ENCODE results near the gene DIRAS1. TPM values are rescaled to one million over a fixed set of nuclear protein-coding genes. Genes with fewer than 3 reads are reported as not detected.

Gene DIRAS1
- total and polyA plus RNA-seq, 2 donors = 0.05 to 0.27 TPM

DNA sequence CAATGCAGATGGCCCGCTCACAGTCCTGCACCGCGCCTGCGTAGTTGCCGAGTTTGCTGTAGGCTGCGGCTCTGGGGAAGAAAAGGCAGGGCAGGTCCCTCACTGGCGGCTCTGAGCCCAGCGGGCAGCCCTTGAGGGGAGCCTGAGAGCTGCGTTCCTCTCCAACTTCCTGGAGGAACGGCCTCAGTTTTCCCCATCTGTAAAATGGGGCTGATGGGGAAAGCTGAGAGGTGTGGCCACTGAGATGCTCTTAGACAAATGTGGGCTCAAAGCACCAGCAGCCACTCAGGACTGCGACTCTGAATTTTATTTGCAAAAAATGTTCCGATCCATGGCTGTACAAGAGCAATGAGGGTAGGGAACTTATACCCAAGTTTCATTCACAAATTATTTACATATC, 42.5 kb upstream of the DIRAS1 start:
- WGBS = 97% methylated on average over 12 of the region's 12 CpGs
- Histone ChIP-seq H3K4me1 (ENCODE audit: control insufficient read depth in 2 of 2, insufficient read depth in 2 of 2, low read length in 2 of 2) (peaks cover 0 to 3% of the 10 kb centered on the region in 2 donors), H3K27ac (ENCODE audit: low read depth in 1 of 2, low read length in 1 of 2) (no peak overlapping the region), H3K27me3 (ENCODE audit: control insufficient read depth in 2 of 2, insufficient read depth in 1 of 2, low read length in 1 of 2) (no peaks in the 10 kb centered on the region), H3K4me3 (ENCODE audit: low read length in 2 of 2) (no peak overlapping the region), H3K9me3 (ENCODE audit: control insufficient read depth in 2 of 2, insufficient read depth in 1 of 2, low read length in 1 of 2) (peaks cover 0 to 5% of the 10 kb centered on the region in 2 donors), H3K36me3 (ENCODE audit: control insufficient read depth in 2 of 2, insufficient read depth in 2 of 2, low read length in 1 of 2) (peaks cover 89 to 90% of the 10 kb centered on the region in 2 donors)
- no peak for DNase-seq (ENCODE audit: low read depth in 6 of 9, low spot score in 9 of 9)

DNA sequence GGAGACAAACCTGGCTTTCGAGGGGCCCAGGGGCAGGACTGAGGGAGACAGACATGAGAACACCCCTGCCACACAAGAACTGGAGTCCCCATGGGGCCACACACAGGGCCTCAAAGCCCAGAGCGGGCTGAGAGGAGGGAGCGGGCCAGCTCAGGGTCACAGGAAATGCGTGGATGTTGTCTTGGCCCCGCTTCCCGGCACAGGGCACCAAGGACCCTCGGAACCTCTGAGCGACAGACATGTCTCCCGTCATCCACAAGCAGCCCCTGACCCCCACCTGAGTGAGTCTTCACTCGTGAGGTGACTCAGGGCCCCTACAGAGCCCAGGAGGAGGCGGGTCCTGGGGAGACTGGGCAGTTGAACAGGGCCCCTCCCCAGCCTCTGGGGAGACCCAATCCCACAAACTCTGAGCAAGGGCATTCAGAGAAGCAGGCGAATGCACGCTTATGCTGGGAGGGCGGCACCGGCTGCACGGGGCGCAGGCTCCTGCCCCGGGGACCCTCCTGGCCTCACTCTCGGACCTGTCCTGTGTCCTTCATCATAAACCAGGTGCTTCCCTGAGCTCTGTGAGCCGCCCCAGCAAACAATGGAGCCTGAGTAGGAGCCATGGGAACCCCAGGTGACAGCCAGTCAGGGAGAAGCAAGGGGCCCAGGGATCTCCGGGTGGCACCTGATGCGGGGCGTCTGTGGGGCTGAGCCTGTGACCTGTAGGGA, 41.8 kb upstream of the DIRAS1 start:
- Histone ChIP-seq H3K27ac (ENCODE audit: low read depth in 1 of 2, low read length in 1 of 2) (no peak overlapping the region), H3K27me3 (ENCODE audit: control insufficient read depth in 2 of 2, insufficient read depth in 1 of 2, low read length in 1 of 2) (no peaks in the 10 kb centered on the region), H3K4me3 (ENCODE audit: low read length in 2 of 2) (no peak overlapping the region), H3K4me1 (ENCODE audit: control insufficient read depth in 2 of 2, insufficient read depth in 2 of 2, low read length in 2 of 2) (peaks cover 0 to 3% of the 10 kb centered on the region in 2 donors), H3K36me3 (ENCODE audit: control insufficient read depth in 2 of 2, insufficient read depth in 2 of 2, low read length in 1 of 2) (peaks cover 86 to 87% of the 10 kb centered on the region in 2 donors), H3K9me3 (ENCODE audit: control insufficient read depth in 2 of 2, insufficient read depth in 1 of 2, low read length in 1 of 2) (peaks cover 0 to 5% of the 10 kb centered on the region in 2 donors)
- 97% methylated on average over 23 of the region's 23 CpGs for WGBS
- DNase-seq (ENCODE audit: low read depth in 6 of 9, low spot score in 9 of 9) = no peak

DNA sequence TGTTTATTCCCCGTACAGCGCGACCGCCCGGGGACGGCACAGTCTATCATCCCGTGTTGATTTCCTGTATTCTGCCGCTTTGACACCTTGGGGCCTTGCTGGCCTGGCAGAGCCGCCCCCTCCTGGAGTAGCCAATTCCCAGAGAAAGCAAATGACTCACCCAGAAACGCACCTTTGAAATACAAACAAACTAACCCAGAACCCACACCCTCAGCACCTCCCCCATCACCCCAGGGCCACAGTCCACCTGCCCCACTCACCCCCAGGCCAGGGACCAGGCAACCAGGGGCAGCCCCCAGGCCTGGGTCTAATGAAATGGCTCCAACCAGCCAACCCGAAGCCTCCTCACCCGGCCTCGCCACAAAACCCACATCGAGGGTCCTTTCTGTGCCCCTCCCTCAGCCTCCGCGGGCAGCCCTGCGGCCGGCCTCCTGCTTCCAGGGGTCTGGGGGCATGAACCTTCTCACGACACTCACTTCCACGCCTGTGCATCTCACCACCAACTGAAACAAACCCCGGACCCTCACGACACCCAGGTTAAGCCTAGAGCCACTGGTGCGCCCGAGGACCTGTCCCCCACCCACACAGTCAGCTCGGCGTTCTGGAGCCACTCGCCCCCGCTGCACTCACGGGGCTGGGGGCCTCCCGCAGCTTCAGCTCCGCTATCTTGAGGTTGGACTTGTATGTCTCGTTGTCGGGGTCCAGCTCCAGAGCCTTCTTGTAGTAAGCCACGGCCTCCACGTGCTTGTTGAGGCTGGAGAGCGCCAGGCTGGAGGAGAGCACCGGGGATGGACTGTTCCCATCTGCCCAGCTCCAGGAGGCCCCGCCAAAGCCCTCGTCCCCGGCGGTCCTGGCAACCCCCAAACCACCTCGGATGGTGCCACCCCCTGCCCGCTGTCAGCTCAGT, 41.0 kb upstream of the DIRAS1 start:
- Histone ChIP-seq H3K9me3 (ENCODE audit: control insufficient read depth in 2 of 2, insufficient read depth in 1 of 2, low read length in 1 of 2) (peaks cover 0 to 5% of the 10 kb centered on the region in 2 donors), H3K27ac (ENCODE audit: low read depth in 1 of 2, low read length in 1 of 2) (no peak overlapping the region), H3K36me3 (ENCODE audit: control insufficient read depth in 2 of 2, insufficient read depth in 2 of 2, low read length in 1 of 2) (peaks cover 86 to 87% of the 10 kb centered on the region in 2 donors), H3K4me3 (ENCODE audit: low read length in 2 of 2) (no peak overlapping the region), H3K4me1 (ENCODE audit: control insufficient read depth in 2 of 2, insufficient read depth in 2 of 2, low read length in 2 of 2) (peaks cover 0 to 3% of the 10 kb centered on the region in 2 donors), H3K27me3 (ENCODE audit: control insufficient read depth in 2 of 2, insufficient read depth in 1 of 2, low read length in 1 of 2) (no peaks in the 10 kb centered on the region)
- DNase-seq (ENCODE audit: low read depth in 6 of 9, low spot score in 9 of 9) = no peak
- 98% methylated on average over 43 of the region's 43 CpGs for WGBS

DNA sequence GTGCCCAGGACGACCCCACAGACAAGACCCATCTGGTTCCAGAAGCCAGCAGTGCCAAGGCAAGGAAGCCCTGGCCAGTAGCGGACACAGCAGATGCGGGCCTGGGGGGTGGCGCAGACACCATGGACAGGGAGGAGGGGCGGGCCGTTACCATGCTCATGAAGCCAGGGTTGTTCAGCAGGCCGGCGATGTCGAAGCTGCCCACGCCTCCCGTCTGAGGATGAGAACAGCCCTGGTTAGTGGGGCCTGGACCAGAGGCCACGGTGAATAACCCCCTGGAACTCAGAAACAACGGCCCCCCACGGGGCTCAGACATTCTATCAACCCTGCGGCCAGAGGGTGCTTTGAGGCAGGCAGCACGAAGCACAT, 40.1 kb upstream of the DIRAS1 start:
- H3K36me3 ChIP-seq (ENCODE audit: control insufficient read depth in 2 of 2, insufficient read depth in 2 of 2, low read length in 1 of 2) = peaks cover 87% of the 10 kb centered on the region in 2 donors
- H3K9me3 ChIP-seq (ENCODE audit: control insufficient read depth in 2 of 2, insufficient read depth in 1 of 2, low read length in 1 of 2) = peaks cover 0 to 5% of the 10 kb centered on the region in 2 donors
- H3K4me3 ChIP-seq (ENCODE audit: low read length in 2 of 2) = no peak overlapping the region
- DNase-seq (ENCODE audit: low read depth in 6 of 9, low spot score in 9 of 9) = no peak
- 98% methylated on average over 16 of the region's 16 CpGs for WGBS
- H3K27ac ChIP-seq (ENCODE audit: low read depth in 1 of 2, low read length in 1 of 2) = no peak overlapping the region
- no peaks in the 10 kb centered on the region for H3K27me3 ChIP-seq (ENCODE audit: control insufficient read depth in 2 of 2, insufficient read depth in 1 of 2, low read length in 1 of 2)
- H3K4me1 ChIP-seq (ENCODE audit: control insufficient read depth in 2 of 2, insufficient read depth in 2 of 2, low read length in 2 of 2) = peaks cover 0 to 3% of the 10 kb centered on the region in 2 donors

DNA sequence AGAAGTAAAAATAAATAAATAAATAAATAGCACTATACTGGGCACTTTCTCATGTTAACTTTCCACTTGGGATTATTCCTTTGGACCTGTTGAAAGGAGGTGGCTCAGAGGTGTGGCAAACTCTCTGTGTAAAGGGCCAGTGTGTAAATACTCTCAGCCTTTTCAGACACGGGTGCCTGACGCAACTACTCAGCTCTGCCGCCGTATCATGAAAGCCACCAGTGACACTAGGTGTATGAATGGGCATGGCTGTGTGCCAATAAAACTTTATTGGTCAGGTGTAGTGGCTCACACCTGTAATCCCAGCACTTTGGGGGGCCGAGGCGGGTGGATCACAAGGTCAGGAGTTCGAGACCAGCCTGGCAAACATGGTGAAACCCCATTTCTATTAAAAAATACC, 38.8 kb upstream of the DIRAS1 start:
- no peak for DNase-seq (ENCODE audit: low read depth in 6 of 9, low spot score in 9 of 9)
- Histone ChIP-seq H3K4me3 (ENCODE audit: low read length in 2 of 2) (no peak overlapping the region), H3K27ac (ENCODE audit: low read depth in 1 of 2, low read length in 1 of 2) (no peak overlapping the region), H3K9me3 (ENCODE audit: control insufficient read depth in 2 of 2, insufficient read depth in 1 of 2, low read length in 1 of 2) (peaks cover 0 to 5% of the 10 kb centered on the region in 2 donors), H3K27me3 (ENCODE audit: control insufficient read depth in 2 of 2, insufficient read depth in 1 of 2, low read length in 1 of 2) (no peaks in the 10 kb centered on the region), H3K36me3 (ENCODE audit: control insufficient read depth in 2 of 2, insufficient read depth in 2 of 2, low read length in 1 of 2) (peaks cover 87 to 88% of the 10 kb centered on the region in 2 donors), H3K4me1 (ENCODE audit: control insufficient read depth in 2 of 2, insufficient read depth in 2 of 2, low read length in 2 of 2) (peaks cover 0 to 3% of the 10 kb centered on the region in 2 donors)
- WGBS = 98% methylated on average over 7 of the region's 7 CpGs

DNA sequence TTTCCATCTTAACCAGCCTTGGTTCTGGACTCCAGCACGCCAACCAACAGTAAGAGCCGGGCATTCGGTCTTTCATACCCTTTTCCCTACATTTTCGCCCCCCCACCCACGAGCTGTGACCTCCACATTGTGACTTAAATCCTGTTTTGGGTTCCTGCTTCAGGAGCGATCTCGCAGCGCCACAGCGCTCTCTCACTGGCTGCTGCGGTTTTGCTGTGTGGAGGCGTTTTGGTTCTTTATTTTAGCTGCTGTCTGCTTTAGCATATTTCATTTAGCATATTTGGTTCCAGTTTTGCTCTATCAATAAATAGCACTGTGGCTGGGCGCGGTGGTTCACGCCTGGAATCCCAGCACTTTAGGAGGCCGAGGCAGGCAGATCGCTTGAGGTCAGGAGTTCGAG, 38.2 kb upstream of the DIRAS1 start:
- H3K9me3 ChIP-seq (ENCODE audit: control insufficient read depth in 2 of 2, insufficient read depth in 1 of 2, low read length in 1 of 2) = peaks cover 0 to 5% of the 10 kb centered on the region in 2 donors
- H3K4me1 ChIP-seq (ENCODE audit: control insufficient read depth in 2 of 2, insufficient read depth in 2 of 2, low read length in 2 of 2) = peaks cover 0 to 3% of the 10 kb centered on the region in 2 donors
- WGBS = 97% methylated on average over 17 of the region's 17 CpGs
- H3K27me3 ChIP-seq (ENCODE audit: control insufficient read depth in 2 of 2, insufficient read depth in 1 of 2, low read length in 1 of 2) = no peaks in the 10 kb centered on the region
- no peak overlapping the region for H3K4me3 ChIP-seq (ENCODE audit: low read length in 2 of 2)
- no peak overlapping the region for H3K27ac ChIP-seq (ENCODE audit: low read depth in 1 of 2, low read length in 1 of 2)
- DNase-seq (ENCODE audit: low read depth in 6 of 9, low spot score in 9 of 9) = no peak
- H3K36me3 ChIP-seq (ENCODE audit: control insufficient read depth in 2 of 2, insufficient read depth in 2 of 2, low read length in 1 of 2) = peaks cover 88 to 89% of the 10 kb centered on the region in 2 donors

DNA sequence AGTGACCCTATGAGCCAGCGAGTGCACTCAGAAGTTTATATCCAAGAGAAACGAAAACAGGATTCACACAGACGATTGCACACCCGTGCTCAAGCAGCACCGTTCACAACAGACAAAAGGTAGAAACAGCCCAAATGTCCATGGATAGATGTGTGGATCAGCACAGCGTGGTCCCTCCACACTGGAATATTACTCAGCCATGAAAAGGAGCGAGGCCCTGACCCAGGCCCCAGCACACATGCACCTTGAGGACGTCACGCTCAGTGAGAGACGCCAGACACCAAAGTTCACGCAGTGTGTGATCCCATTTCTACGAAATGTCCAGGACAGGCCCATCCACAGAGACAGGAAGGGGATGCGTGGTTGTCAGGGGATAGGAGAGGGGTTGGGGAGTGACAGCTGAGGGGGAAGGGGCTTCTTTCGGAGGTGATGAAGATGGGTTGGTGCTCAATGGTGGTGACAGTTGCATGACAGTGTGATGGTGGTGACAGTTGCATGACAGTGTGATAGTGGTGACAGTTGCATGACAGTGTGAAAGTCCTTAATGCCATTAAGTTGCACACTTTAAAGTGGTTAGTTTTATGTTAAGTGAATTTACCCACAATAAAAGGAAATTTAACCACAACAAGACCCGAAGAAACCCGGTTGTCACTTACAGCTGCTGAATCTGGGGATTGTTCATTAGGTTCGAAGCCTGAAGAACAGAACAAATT, 37.6 kb upstream of the DIRAS1 start:
- Histone ChIP-seq H3K27me3 (ENCODE audit: control insufficient read depth in 2 of 2, insufficient read depth in 1 of 2, low read length in 1 of 2) (no peaks in the 10 kb centered on the region), H3K27ac (ENCODE audit: low read depth in 1 of 2, low read length in 1 of 2) (no peak overlapping the region), H3K4me3 (ENCODE audit: low read length in 2 of 2) (no peak overlapping the region), H3K9me3 (ENCODE audit: control insufficient read depth in 2 of 2, insufficient read depth in 1 of 2, low read length in 1 of 2) (peaks cover 0 to 5% of the 10 kb centered on the region in 2 donors), H3K4me1 (ENCODE audit: control insufficient read depth in 2 of 2, insufficient read depth in 2 of 2, low read length in 2 of 2) (peaks cover 0 to 3% of the 10 kb centered on the region in 2 donors), H3K36me3 (ENCODE audit: control insufficient read depth in 2 of 2, insufficient read depth in 2 of 2, low read length in 1 of 2) (peaks cover 87 to 88% of the 10 kb centered on the region in 2 donors)
- 86% methylated on average over 17 of the region's 17 CpGs for WGBS
- no peak for DNase-seq (ENCODE audit: low read depth in 6 of 9, low spot score in 9 of 9)

DNA sequence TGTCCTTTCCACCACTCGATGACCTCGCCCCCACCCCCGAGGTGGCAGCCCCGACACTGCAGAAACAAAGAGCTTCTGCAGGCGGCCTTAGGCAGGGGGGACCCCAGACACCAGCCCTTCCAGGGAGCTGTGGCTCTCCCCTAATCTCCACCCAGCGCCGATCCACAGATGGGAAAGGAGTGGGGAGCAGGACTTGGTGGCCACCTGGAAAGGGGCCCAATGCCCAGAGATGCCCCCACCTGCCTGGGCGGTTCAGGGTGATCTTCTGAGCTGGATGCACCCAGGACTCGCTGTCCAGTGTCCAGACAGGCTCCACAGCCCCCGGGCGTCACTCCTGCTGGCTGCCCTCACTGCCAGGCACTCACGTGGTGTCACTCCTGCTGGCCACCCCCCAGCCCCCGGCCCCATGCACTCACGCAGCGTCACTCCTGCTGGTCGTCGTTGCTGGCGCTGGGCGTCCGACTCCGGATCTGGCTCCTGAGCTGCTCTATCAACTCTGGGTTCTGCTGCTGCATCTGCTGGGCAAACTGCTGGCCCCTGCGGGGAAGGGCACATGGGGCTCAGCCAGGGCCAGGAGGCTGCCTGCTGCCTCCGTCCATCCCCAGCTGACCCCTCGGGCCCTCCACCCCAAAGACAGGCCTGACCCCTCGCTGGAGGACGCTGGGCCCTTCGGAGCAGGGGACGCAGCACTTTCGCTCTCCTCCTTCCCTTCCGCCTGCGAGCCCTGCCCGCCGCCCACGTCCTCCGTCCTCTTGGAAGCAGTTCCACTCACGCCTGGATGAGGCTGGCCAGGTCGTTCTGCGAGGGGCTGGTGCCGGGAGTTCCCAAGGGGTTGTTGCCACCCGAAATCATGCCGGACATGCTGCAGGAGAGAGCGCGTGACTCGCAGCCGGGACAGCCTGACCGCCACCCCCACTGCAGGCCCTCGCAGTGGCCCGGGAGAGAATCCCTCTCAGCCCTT, 36.0 kb upstream of the DIRAS1 start:
- H3K4me1 ChIP-seq (ENCODE audit: control insufficient read depth in 2 of 2, insufficient read depth in 2 of 2, low read length in 2 of 2) = peaks cover 0 to 3% of the 10 kb centered on the region in 2 donors
- peaks cover 0 to 5% of the 10 kb centered on the region in 2 donors for H3K9me3 ChIP-seq (ENCODE audit: control insufficient read depth in 2 of 2, insufficient read depth in 1 of 2, low read length in 1 of 2)
- H3K27ac ChIP-seq (ENCODE audit: low read depth in 1 of 2, low read length in 1 of 2) = no peak overlapping the region
- H3K36me3 ChIP-seq (ENCODE audit: control insufficient read depth in 2 of 2, insufficient read depth in 2 of 2, low read length in 1 of 2) = peaks cover 75% of the 10 kb centered on the region in 2 donors
- WGBS = 98% methylated on average over 48 of the region's 48 CpGs
- H3K27me3 ChIP-seq (ENCODE audit: control insufficient read depth in 2 of 2, insufficient read depth in 1 of 2, low read length in 1 of 2) = no peaks in the 10 kb centered on the region
- no peak overlapping the region for H3K4me3 ChIP-seq (ENCODE audit: low read length in 2 of 2)
- DNase-seq (ENCODE audit: low read depth in 6 of 9, low spot score in 9 of 9) = no peak

Measured in thymus (tissue), 11 donors.